GM19455 (cell line): ENCODE measurements around the gene LCE1A.

Experiments used
- ATAC-seq: cut with Tn5 transposase; IDR thresholded peaks from one replicate; pipeline ENCODE4 v1.9.1; 2021; ENCODE audit not compliant: unreplicated experiment

LCE1A gene

DNA sequence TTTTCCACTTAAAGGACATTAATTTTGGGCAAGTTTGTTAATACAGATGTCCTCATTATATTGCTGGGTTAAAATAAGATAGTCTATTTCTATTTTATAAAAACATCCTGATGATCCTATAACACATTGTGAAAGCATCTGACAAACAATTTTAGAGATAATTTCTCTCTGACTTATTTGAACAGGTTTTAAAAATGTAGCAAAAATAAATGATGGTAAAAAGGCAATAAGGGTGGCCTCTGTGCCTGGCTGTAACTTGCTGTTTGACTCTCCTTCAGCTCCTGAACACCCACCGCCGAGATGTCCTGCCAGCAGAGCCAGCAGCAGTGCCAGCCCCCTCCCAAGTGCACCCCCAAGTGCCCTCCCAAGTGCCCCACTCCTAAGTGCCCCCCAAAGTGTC lies at the start of gene LCE1A:
Gene LCE1A, plus strand, starts transcription at position 301 of the 400 bp plus-strand sequence. Its CDS starts 0 bp downstream, at position 301.
- no peak for ATAC-seq

- no peak for ATAC-seq
Observed at GRCh38 chr1:152777510-152778137, 49.6 kb upstream of the LCE1A start.

- ATAC-seq: no peak
Observed at GRCh38 chr1:152783095-152783494, 44.2 kb upstream of the LCE1A start.

DNA sequence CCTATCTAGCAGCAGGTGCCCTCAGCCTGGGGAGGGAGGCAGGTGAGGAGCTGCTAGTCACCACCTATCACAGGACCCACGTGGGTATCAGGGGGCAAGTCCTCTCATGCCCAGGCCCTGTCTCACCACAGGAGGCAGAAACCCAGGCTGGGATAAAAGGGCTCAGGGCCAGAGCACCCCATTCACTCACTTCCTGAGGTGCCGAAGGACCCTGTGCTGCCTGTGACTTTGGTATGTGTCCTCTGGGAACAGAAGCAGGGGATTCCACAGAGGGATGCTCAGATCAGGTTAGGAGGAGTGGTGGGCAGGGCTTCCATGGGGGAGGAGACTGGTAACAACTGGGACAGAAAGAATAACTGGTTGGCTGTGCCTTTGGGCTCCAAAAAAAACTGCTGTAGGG lies 41.2 kb upstream of the LCE1A start, which contains the start of gene LCE1E:
Gene LCE1E, plus strand, starts transcription at position 181 of the 400 bp plus-strand sequence. CDS start 1,043 bp downstream, outside the sequence.
- no peak for ATAC-seq

GRCh38 chr1:152795686-152796085 lies 31.6 kb upstream of the LCE1A start:
- no peak for ATAC-seq

DNA sequence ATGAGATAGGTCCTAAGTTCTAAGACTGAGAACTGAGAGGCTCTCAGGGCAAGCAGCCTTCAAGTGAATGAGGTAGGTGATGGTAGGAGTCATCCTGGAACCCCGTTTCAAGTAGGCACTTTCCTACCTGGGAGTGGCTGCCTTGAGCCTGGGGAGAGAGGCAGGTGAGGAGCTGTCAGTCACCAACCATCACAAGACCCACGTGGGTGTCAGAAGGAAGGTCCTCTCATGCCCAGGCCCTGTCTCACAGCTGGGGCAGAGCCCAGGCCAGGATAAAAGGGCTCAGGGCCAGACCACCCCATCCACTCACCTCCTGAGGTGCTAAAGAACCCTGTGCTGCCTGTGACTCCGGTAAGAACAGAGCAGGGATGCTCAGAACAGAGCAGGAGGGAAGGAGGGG lies 30.9 kb upstream of the LCE1A start, which contains the start of gene LCE1D:
Gene LCE1D, plus strand, starts transcription at position 301 of the 400 bp plus-strand sequence. CDS start 1,074 bp downstream, outside the sequence.
- ATAC-seq: no peak

- ATAC-seq: no peak
Observed at GRCh38 chr1:152801333-152801732, 25.9 kb upstream of the LCE1A start.

DNA sequence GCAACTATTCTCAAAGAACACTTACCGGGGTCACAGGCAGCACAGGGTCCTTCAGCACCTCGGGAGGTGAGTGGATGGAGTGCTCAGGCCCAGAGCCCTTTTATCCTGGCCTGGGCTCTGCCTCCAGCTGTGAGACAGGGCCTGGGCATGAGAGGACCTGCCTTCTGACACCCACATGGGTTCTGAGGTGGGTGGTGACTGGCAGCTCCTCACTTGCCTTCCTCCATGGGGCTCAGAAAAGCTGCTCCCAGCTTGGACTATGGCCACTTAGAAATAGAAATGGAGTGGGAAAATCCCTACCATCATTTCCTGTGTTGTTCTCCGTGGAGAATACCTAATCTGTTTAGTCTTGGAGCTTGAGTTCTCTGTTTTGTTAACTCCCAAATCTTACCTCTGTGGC lies 20.7 kb upstream of the LCE1A start, which contains the start of gene LCE1C:
Gene LCE1C, minus strand, starts transcription at position 76 of the 400 bp plus-strand sequence. CDS start 1,173 bp downstream, outside the sequence.
- no peak for ATAC-seq

GRCh38 chr1:152811050-152811449 lies 16.2 kb upstream of the LCE1A start:
- no peak for ATAC-seq

- no peak for ATAC-seq
Observed at GRCh38 chr1:152811671-152812070, 15.6 kb upstream of the LCE1A start, which contains the start of gene LCE1B. Gene LCE1B (plus strand): TSS chr1:152811971. CDS start chr1:152812447, 476 bp downstream.

DNA sequence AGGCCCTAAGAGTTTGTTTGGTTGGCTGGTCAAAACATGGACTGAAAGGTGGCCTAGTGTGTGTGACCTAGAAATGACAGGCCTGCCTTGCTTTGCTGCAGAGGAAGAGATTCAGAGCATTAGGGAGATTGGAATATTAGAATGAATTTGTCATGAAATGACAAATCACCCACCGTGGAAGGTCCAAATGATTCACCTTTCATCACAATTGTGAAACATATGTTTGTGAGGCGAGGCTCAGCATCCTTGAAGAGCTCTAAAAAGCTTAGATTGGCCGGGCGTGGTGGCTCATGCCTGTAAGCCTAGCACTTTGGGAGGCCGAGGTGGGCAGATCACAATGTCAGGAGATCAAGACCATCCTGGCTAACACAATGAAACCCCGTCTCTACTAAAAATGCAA lies 10.0 kb upstream of the LCE1A start:
- no peak for ATAC-seq

- ATAC-seq: no peak
Observed at GRCh38 chr1:152823294-152823693, 4.0 kb upstream of the LCE1A start.

DNA sequence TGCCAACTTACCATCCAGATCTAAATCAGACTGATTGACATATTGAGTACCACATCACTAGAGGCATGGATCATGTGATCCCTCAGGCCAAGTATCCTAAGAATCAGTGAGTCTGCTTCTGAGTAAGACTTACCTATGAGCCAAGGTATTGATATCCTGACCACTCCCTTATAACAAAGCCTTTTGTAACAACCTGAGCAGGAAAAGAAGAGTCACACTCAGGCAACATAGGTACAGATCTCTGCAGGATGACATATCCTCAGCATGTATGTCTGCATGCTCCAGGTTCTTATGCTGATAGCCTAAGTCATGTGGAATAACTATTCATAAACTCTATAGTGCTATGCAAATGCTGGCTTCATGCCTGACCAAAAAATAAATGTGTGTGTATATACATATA lies 2.3 kb upstream of the LCE1A start:
- ATAC-seq: no peak

GRCh38 chr1:152836870-152837269 lies 9.6 kb downstream of the LCE1A start:
- ATAC-seq: no peak

DNA sequence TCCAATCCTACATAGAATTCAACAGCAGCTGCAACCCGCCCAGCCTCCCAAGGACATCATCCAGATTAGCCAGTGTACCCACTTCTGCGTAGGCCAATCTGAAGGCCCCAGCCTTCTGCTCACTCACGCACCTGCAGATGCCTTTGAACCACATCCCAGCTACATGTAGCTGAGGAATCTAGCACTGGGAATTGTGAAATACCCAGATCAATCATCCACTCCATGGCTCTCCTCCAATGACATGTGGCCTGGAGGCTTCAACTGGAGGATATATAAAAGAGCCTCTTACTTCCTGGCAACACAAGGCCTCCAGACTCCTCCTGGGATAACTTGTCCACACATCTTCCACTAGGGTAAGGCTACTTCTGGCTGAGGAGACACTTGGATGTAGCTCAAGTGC lies 15.3 kb downstream of the LCE1A start, which contains the start of gene LCE6A:
Gene LCE6A, plus strand, starts transcription at position 301 of the 400 bp plus-strand sequence. CDS start 665 bp downstream, outside the sequence.
- ATAC-seq: no peak

- no peak for ATAC-seq
Observed at GRCh38 chr1:152855661-152856060, 28.4 kb downstream of the LCE1A start.

DNA sequence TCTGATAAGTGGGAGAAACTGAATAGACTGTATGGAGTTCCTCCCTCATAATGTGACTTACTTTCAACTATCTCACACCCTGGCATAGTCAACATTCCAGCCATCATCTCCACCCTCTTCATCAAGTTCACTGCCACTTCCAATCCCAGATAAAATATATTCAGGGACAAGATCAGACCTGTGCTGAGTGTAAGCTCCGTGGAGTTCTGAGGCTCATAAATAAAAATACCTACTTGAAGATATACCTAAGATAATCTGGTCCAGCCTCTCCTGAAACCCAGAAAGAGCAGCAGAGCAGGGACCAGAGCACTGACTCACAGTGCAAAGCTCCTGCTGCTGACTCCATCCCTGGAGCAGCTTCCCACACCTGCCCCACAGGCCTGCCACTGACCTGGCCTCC lies 30.8 kb downstream of the LCE1A start:
- ATAC-seq: no peak

DNA sequence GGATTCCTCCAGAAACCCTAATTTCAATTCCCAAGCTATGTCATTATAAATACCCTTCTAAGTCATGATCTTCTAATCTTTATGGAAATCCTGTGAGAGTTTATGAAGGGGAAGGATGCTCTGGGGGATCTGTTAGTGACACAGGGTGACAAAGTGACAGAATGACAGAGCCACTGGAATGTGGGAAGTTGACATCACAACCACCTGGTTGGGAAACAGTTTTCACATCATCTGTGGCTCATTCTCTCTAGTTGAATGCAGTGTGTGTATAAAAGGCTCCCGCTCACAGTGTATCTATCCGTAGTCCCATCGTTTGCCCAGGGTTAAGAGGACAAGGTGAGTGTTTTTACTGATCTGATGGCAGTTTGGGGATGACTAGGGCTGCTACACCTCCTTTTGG lies 32.4 kb downstream of the LCE1A start, which contains the start of gene LCE7A:
Gene LCE7A, plus strand, starts transcription at position 301 of the 400 bp plus-strand sequence. CDS start 702 bp downstream, outside the sequence.
- ATAC-seq: no peak

- ATAC-seq: no peak
Observed at GRCh38 chr1:152860129-152860528, 32.9 kb downstream of the LCE1A start.

- no peak for ATAC-seq
Observed at GRCh38 chr1:152861374-152861773, 34.1 kb downstream of the LCE1A start.

DNA sequence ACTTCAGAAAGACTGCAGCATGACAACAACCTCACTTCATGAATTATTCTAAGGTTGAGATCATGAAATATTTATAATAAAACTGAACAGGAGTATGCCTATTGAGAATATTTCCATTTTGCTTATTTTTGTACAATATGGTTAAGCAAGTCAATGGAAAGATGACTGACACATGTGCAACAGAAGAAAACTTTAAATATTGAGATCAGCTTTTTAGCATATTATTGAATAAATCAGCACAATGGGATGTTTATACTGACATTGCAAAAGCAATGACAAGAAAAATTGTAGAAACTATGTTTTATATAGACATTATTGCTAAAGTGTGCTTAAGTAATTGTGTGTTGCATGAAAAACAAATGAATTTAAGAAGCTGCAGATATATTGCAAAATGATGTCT lies 37.2 kb downstream of the LCE1A start:
- ATAC-seq: no peak

DNA sequence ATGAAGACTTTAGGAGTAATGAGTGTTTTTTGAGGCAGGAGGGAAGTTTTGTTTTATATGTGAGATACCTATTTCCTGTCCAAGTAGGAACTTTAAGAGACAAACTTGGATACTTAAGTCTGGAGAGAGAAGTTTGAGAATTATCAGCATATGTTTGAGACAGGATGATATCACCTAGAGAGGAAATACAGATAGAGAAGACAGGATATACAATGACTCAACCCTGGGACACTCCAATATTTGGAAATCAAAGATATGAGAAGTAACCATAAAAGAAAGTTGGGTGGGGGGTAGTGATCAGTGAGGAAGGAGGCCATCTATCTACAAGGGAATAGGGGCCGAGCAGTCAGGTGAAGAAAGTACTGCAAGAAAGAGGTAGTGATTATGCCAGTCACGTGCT lies 39.0 kb downstream of the LCE1A start:
- ATAC-seq: no peak
